GM18867 (cell line): Measurements from ENCODE around the gene LAMA3.

Experiments
- ATAC-seq: cut with Tn5 transposase; IDR thresholded peaks from one replicate; pipeline ENCODE4 v1.9.1; 2021; ENCODE audit warnings: mild to moderate bottlenecking, moderate library complexity; ENCODE audit not compliant: unreplicated experiment

Gene LAMA3

DNA sequence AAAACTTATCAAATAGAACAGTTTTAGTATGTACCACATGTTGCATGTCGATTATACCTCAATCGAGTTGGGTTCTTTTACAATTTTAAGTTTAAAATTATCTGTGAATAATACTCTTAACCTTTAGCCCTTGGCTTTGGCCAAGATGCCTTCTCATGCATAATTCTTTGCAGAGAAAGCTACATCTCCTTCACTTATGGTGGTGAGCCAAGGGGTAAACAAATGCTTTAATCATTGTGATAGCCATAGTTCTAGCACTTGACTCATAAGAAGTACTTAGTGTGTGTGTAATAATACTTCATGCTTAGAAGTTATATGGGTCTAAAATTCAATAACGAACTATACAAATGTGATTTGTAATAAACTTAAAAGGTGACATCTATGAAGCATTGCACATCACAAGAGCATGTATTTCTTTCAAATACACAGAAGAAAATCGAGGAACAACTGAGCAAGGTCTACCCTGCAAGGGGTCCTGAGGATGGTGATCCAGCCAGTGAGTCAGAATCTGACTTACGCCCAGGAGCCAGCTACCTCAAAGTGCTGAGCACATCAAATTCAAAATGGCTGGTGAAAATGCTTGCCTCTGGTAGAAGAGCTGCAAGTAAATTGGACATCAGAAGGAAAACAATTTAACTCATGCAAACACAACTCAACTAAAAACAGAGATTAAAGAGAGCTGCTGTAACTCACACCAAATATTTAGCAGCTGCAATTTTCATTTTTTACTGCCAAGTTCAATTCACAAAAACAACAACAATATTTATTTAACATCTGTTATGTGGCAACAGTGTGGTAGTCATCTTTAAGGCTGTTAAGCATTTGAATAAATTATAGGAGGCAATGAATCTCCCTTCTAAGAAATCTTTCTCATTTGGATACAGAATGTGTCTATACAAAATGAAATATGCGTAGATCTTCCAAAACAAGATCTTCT lies 301.5 kb downstream of the LAMA3 start:
- no peak for ATAC-seq

DNA sequence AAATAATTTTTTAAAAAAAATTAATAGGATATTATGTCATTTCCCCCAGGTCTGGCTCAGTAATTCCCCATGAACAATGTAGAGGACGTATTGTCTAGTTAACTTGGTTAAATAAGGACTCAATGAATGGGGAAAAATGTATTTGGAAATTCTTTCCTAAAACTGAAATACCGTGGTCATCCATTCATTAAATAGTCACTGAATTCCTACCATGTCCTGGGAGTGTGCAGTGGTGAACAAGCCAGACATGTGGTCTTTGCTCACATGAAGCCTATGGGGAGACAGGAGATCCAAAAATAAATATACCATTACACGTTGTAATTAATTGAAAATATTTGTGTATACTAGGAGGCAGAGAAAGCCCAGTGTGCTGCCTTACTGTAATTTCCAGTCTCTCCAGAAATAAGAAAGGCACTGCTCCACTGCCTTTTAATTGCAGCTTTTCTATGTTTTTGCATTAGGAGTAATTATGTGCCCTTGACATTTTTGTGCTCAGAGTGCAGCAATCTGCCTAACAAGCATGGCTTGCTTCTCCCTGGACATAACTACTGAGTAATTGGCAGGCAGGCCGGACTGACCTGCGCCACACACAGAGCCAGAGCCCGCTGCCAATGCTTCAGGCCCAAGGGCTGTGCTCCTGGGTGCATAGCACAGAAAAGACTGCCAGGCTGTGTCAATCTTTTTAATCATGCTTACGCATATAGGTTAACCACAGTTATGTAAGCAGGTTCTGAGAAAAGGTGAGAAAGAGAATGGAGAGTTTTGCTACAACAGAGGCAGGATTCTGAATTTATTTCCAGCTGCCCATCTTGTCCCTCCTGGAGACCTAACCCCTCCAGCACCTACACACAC lies 303.1 kb downstream of the LAMA3 start:
- ATAC-seq = no peak

DNA sequence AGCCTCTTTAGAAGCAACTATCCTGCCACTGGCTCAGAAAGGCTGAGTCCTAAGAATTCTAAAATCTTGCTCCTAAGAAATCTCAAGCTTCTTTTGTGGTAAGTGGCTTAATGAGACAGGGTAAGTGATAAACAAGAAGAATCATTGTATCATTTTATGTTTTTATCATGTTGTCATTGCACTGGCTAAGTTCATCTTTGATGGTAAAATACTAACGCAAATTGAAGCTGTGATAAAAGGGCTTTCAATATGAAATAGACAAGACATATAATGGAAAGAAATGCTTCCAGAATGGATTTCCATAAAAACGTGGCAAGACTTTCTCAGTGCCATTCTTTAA lies 303.7 kb downstream of the LAMA3 start:
- ATAC-seq = no peak

DNA sequence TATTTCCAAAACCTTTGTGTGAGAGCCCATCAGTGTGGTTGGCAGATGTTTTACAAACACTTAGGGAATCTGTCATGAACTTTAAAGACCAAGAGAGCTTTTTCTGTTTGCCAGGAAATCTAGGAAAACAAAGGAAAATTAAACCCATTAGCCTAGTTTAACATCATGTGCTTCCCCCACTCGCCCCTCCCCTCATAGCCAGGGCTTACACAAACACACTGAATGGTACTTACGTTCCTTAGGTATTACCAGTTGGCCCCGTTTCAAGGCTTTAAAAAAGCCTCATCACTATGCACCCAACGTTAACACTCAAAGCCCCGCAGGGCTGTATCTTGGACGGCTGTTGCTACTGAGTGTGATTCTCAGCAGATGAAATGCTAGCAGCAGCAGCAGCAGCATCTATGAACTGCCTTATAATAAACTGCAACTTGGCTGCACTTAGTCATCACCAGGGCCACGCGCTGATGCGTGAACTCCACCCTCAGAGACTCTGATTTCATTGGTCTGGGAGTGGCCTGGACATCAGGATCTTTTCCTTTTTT lies 305.2 kb downstream of the LAMA3 start:
- no peak for ATAC-seq

DNA sequence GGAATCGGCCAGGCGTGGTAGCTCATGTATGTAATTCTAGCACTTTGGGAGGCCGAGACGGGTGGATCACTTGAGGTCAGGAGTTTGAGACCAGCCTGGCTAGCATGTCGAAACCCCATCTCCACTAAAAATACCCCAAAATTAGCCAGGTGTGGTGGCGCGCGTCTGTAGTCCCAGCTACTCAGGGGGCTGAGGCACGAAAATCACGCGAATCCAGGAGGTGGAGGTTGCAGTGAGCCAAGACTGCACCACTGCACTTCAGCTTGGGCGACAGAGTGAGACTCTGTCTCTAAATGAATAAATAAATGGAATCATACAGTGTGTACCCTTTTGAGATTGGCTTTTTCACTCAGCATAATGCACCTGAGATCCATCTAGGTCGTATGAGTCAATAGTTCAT lies 305.9 kb downstream of the LAMA3 start:
- ATAC-seq = no peak

DNA sequence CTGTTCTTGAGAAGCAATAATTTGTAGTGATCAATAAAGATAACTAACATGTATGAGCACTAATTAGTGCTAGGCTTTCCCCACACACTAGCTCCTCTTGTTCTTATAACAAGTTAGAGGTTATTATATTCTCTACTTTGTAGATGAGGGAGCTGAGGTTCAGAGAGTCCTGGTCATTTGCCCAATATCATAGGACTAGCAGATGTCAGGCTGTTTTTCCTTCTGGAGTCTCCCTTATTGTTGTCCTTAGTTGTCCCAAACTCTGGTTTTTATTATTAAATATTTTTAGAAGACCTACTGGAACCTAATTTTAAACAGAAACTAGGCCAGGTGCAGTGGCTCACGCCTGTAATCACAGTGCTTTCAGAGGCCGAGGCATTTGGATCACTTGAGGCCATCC lies 308.8 kb downstream of the LAMA3 start:
- no peak for ATAC-seq

DNA sequence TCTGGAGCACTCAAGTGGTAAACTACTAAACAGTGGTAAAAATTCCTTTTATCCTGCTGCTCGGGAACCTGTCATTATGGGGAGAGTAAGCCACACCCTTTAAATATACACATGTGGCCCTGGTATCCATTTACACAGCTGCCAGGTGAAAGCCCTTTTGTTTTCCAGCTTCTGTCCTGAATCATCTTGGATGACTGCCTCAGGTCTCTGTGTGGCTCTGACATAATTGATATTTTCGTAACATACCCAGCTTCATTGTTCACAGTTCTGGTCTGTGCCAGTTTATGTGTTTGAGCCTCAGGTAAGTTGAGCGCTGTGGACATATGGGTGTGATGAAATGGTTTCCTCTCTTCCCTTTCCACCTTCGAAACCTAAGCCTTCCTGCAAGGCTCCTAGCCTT lies 309.6 kb downstream of the LAMA3 start:
- no peak for ATAC-seq

DNA sequence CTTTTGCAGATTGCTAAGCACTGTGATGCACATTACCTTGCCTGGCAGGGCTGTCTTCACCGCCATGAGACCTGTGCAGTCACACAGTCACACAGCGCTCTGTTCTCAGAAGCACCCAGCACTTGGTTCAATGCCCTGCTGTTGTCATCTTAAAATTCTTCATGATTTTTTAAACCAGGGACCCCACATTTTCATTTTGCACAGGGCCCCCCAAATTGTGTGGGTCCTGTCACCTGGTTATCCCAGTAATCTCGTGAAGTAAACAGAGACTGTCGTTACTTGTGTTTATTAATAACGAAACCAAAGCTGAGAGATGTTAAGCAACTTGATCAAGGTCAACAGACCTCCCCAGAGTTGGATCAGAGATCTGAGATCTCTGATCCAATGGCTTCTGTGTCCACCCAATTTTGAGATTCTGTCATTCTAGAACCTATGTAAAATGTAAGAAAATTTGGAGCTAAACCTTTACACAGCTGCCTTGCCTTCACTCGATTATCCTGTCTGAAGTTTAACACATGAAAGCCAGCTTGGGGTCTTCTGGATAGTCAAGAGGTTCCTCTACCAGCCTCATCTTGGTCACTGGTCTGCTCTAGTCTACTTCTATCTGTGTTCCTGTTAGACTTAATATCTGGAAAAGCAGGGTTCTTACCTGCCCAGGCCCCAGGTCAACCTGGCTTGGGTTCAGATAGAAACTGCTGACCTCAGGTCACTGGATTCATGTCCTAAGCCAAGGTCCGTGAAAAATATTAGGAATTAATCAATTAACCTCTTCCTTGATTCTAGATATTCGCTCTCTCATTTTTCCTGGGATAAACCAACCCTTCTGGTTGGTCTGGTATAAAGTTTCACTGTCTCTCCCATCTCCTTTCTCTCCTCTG lies 311.6 kb downstream of the LAMA3 start:
- ATAC-seq = peak; percentile 44

DNA sequence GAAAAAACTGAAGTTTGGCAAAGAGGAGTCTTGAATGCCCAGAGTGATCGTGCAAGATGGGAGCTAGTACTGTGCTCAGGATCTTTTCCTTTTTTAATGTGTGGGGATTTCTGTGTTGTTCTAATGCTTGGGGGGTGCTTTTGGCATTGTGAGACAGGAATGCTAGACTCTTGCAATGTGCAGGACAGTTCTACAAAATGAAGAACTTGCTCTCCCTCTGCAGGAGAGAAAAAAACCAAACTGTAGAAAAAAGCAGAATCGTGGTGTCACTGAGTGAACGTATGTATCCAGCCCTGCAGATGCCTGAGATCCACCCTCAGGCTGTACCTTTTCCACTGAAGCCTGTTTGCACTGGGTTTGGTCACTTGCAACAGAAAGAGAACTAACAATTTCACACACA lies 313.2 kb downstream of the LAMA3 start:
- no peak for ATAC-seq

DNA sequence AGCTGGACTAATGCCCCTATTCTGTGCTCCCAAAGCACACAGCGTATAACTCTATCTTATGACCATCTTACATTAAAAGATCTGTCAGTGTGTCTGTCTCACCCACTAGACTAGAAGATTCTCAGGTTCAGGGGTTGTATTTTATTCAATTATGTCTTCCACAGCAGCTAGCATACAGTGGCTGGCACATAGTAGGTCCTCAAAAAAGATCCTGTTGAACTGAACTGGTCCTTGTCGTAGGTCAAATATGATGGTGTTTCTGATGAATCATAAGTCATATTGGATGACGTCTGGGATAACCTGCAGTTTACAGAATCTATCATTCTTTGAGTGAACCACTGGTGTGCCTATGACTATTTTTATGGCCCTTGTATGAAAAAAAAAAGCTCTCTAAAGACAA lies 314.0 kb downstream of the LAMA3 start:
- ATAC-seq = no peak

DNA sequence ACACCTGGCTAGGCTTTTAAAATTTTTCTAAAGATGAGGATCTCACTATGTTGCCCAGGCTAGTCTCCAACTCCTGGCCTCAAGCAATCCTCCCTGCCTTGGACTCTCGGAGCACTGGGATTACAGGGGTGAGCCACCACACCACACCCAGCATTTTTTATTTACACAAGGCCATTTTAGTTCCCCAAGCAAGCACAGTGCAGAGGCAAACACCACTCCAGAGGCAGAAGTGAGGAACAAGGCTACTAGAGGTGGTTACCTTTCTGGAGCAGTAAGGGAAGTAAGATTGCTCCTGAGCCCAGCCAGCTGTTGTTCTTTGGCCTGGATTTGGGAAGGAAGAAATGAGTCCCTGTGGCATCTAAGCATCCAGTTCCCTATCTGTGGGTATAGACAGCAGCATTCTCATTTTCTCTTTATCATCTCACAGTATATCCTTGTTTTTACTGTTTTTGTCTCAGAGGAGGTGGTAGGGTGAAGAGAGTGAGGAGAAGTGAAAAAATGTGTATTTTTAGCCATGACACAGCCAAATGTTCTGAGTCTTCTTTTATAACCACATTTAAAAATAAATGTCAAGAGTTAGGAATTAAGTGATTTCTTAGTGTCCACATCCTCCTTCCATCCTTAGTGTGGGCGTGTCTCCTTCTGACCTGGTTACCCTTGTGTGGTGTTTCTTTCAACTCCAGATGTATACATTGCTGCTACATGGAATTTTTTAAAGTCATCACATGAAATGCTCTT lies 314.8 kb downstream of the LAMA3 start:
- ATAC-seq = no peak
